NCI-H526 (cell line): ENCODE measurements around the gene PSMB8.
A peak's percentile ranks its signal among the peaks of the same experiment; 100 is the strongest.

Experiments
- DNase-seq, 2 experiments: peaks; one replicate each; lab custom pipeline; 2025; lab: John Stamatoyannopoulos, UW

The PSMB8 gene

GRCh38 chr6:32857156-32857891, 13.5 kb upstream of the PSMB8 start:
- no peak for DNase-seq

GRCh38 chr6:32855467-32856174, 11.8 kb upstream of the PSMB8 start:
- no peak for DNase-seq

- no peak for DNase-seq
Observed at GRCh38 chr6:32854376-32855178, 10.7 kb upstream of the PSMB8 start.

- DNase-seq, result peak; percentile 89 to 97
Observed at GRCh38 chr6:32853541-32854375, 9.9 kb upstream of the PSMB8 start, which contains the start of the genes PSMB9 and TAP1. Gene PSMB9, plus strand, starts transcription at chr6:32854192. Its CDS starts 38 bp downstream, at chr6:32854230. Gene TAP1, minus strand, starts transcription at chr6:32853704. Its CDS starts 68 bp downstream, at chr6:32853636.

GRCh38 chr6:32852844-32853540, 9.1 kb upstream of the PSMB8 start:
- peak; percentile 32 to 71 for DNase-seq

GRCh38 chr6:32852018-32852843, 8.4 kb upstream of the PSMB8 start:
- DNase-seq, result peak in 1 of 2 experiments; percentile 51

- DNase-seq, result no peak
Observed at GRCh38 chr6:32851025-32851424, 7.2 kb upstream of the PSMB8 start.

- no peak for DNase-seq
Observed at GRCh38 chr6:32849126-32849525, 5.3 kb upstream of the PSMB8 start.

- DNase-seq, result no peak
Observed at GRCh38 chr6:32847795-32848194, 3.9 kb upstream of the PSMB8 start.

- DNase-seq, result no peak
Observed at GRCh38 chr6:32847004-32847403, 3.2 kb upstream of the PSMB8 start.

- peak in 1 of 2 experiments; percentile 11 for DNase-seq
Observed at GRCh38 chr6:32845384-32845884, 1.6 kb upstream of the PSMB8 start.

- no peak for DNase-seq
Observed at GRCh38 chr6:32844839-32845383, 1.1 kb upstream of the PSMB8 start.

- peak in 1 of 2 experiments; percentile 69 for DNase-seq
Observed at GRCh38 chr6:32843331-32843978, 392 bp downstream of the PSMB8 start.

- no peak for DNase-seq
Observed at GRCh38 chr6:32842690-32843089, 1.2 kb downstream of the PSMB8 start.

- DNase-seq, result no peak
Observed at GRCh38 chr6:32842021-32842650, 1.7 kb downstream of the PSMB8 start.

GRCh38 chr6:32840604-32841246, 3.1 kb downstream of the PSMB8 start:
- no peak for DNase-seq

GRCh38 chr6:32839356-32839755, 4.5 kb downstream of the PSMB8 start:
- DNase-seq, result no peak
